Measurements from ENCODE around the gene PALD1. TPM values are rescaled to one million over a fixed set of nuclear protein-coding genes. Genes with fewer than 3 reads are reported as not detected.

PALD1 gene
- total RNA-seq, 4 donors from 2014 or later, result 6.2 to 12.1 (median 7.7) TPM

DNA sequence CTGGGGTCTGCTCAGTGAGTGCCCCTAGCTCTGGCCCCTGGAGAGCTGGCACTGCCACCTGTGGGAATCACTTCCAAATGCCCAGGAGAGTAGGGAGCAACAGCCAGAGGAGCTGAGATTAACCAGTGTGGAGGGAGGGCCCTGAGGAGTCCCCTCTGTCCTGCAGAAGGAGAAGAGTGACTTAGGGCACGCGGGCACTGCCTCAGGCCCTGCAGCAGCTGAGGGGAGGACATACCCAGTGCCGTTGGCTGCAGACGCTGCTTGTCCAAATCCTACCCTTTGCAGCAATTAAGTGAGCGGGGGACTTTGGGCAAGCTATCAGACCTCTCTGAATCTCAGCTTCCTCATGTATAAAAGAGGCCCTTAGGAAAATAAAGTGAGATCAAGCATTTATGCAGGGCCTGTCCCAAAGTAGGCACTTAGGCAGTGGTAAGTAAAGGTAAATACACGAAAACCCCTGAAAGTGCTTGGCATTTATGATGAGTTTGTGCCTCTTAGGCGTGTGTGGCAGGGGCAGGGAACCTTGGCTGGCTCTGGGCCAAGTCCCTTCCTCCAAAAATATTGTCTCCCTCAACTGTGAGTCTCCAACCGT lies 107.1 kb downstream of the PALD1 start:
- Histone ChIP-seq H3K36me3 (no peaks in the 10 kb centered on the region), H3K27ac (no peak overlapping the region), H3K9me3 (no peaks in the 10 kb centered on the region), H3K27me3 (peaks cover 2% of the 10 kb centered on the region), H3K4me3 (no peak overlapping the region), H3K4me1 (no peaks in the 10 kb centered on the region)
- DNase-seq (ENCODE audit: low spot score in 2 of 2), result peak; percentile 34 to 47
- 85% methylated on average over 6 of the region's 8 CpGs for WGBS
- TF ChIP-seq POLR2A (IDR thresholded peaks at IDR 0.05) (no peak), POLR2AphosphoS5 (IDR thresholded peaks at IDR 0.05) (no peak), EP300 (IDR thresholded peaks at IDR 0.05) (no peak)
- TF ChIP-seq, protein P1, sequence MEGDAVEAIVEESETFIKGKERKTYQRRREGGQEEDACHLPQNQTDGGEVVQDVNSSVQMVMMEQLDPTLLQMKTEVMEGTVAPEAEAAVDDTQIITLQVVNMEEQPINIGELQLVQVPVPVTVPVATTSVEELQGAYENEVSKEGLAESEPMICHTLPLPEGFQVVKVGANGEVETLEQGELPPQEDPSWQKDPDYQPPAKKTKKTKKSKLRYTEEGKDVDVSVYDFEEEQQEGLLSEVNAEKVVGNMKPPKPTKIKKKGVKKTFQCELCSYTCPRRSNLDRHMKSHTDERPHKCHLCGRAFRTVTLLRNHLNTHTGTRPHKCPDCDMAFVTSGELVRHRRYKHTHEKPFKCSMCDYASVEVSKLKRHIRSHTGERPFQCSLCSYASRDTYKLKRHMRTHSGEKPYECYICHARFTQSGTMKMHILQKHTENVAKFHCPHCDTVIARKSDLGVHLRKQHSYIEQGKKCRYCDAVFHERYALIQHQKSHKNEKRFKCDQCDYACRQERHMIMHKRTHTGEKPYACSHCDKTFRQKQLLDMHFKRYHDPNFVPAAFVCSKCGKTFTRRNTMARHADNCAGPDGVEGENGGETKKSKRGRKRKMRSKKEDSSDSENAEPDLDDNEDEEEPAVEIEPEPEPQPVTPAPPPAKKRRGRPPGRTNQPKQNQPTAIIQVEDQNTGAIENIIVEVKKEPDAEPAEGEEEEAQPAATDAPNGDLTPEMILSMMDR (IDR thresholded peaks at IDR 0.05), result no peak

DNA sequence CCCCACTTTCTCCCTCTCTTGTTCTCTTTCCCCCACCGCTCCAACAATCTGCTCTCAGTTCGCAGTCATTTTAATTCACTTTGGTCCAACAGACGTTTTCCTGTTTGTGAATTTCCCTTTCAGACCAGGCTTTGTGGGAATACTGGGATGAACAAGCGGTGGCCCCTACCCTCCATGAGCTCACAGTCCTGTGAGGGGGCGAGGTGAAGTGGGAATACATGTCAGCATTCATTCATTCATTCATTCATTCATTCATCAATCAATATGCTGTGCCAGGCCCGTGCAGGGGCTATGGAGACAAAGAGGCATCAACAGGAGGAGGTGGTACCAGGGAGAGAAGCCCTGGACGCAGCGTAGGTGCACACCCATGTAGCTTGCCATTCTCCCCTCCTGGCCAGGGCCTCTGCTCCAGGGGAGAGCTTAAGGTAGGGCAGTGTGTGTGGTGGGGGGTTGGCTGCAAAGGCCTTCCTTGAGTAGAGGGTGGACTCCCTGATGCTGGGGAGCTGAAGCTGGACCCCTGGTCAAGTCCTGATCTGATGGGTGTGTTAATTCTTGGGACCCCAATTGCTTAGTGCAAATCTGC lies 107.9 kb downstream of the PALD1 start:
- Histone ChIP-seq H3K9me3 (no peaks in the 10 kb centered on the region), H3K27me3 (peaks cover 2% of the 10 kb centered on the region), H3K36me3 (no peaks in the 10 kb centered on the region), H3K27ac (no peak overlapping the region), H3K4me3 (no peak overlapping the region), H3K4me1 (no peaks in the 10 kb centered on the region)
- TF ChIP-seq POLR2A (IDR thresholded peaks at IDR 0.05), result no peak
- TF ChIP-seq POLR2AphosphoS5 (IDR thresholded peaks at IDR 0.05), result no peak
- TF ChIP-seq EP300 (IDR thresholded peaks at IDR 0.05), result no peak
- TF ChIP-seq, protein P1 (IDR thresholded peaks at IDR 0.05), result no peak
- peak; percentile 22 to 61 for DNase-seq (ENCODE audit: low spot score in 2 of 2)
- 94% methylated on average over 8 of the region's 8 CpGs for WGBS

DNA sequence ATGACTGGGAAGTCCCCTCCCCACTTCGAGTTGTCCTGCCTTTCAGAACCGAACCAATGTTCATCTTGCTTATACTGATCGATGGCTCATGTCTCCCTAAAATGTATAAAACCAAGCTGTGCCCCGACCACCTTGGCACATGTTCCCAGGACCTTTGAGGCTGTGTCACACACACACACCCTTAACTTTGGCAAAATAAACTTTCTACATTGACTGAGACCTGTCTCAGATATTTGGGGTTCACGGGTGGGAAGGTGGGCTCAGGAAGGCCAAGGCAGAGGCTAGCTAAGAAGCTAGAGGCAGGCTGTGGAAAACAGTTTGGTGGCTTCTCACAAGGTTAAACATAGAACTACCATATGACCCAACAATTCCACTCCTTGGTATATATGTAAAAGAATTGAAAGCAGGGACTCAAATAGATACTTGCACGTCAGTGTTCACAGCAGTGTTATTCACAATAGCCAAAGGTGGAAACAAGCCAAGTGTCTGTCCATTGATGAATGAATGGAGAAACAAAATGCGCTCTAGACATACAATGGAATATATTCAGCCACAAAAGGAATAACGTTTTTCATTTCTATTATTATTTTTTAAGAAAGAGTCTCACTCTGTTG lies 108.6 kb downstream of the PALD1 start:
- peaks cover 2% of the 10 kb centered on the region for H3K27me3 ChIP-seq
- no peaks in the 10 kb centered on the region for H3K4me1 ChIP-seq
- peak in 1 of 2 donors; percentile 35 for DNase-seq (ENCODE audit: low spot score in 2 of 2)
- no peak overlapping the region for H3K27ac ChIP-seq
- WGBS, result 86% methylated on average over 8 of the region's 8 CpGs
- H3K36me3 ChIP-seq, result no peaks in the 10 kb centered on the region
- no peak overlapping the region for H3K4me3 ChIP-seq
- no peaks in the 10 kb centered on the region for H3K9me3 ChIP-seq
- TF ChIP-seq, protein P1 (IDR thresholded peaks at IDR 0.05), result no peak
- TF ChIP-seq EP300 (IDR thresholded peaks at IDR 0.05), result no peak
- no peak for TF ChIP-seq POLR2AphosphoS5 (IDR thresholded peaks at IDR 0.05)
- TF ChIP-seq POLR2A (IDR thresholded peaks at IDR 0.05), result no peak

DNA sequence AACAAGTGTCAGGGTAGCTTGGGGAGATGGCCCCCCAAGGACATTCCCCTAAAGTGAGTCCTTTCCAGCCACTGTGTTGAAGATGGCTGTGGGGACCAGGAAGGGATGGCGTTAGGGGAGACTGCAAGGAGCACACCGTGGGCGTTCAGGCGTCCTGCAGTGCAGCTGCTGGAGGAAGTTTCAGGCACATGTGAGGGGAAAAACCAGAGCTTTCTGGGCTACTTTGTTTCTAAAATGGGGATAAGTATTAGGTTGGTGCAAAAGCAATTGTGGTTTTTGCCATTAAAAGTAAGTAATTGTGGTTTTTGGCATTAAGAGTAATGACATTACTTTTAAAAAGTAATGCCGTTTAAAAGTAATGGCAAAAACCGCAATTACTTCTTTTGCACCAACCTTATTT lies 109.7 kb downstream of the PALD1 start:
- WGBS, result 56% methylated on average over 6 of the region's 6 CpGs
- Histone ChIP-seq H3K27me3 (peaks cover 2% of the 10 kb centered on the region), H3K9me3 (no peaks in the 10 kb centered on the region), H3K4me1 (no peaks in the 10 kb centered on the region), H3K4me3 (no peak overlapping the region), H3K36me3 (no peaks in the 10 kb centered on the region), H3K27ac (no peak overlapping the region)
- DNase-seq (ENCODE audit: low spot score in 2 of 2), result no peak
- TF ChIP-seq EP300 (IDR thresholded peaks at IDR 0.05) (no peak), POLR2AphosphoS5 (IDR thresholded peaks at IDR 0.05) (no peak)
- TF ChIP-seq, protein P1 (IDR thresholded peaks at IDR 0.05), result no peak

DNA sequence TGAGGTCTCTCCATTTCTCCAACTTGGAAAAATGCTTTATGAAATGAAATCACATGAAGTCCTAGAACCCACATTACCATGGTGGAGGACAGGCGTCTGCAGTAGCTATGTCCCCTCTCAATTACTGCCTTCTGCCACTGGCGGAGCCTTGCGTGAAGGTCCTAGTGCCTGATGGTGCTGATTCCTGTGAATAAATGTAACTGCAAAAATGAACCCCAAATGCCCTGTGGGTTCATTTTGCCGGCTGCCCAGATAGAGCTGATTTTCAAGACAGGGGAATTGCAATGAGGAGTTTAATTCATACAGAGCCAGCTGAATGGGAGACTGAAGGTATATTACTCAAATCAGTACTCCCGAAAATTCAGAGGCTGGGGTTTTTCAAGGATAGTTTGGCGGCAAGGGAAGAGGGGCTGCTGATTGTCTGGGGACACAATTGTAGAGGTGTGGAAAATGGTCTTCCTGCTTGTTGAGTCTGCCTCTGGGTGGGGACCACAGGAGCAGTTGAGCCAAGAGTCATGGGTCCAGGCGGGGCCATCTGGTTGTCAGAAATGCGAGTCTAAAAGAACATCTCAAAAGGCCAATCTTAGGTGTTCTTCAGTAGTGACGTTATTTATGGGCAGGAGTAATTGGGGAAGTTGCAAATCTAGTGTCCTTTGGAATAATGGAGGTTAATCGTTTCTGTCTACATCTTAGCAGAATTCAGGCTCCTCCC lies 110.4 kb downstream of the PALD1 start:
- Histone ChIP-seq H3K27me3 (peaks cover 2% of the 10 kb centered on the region), H3K4me1 (no peaks in the 10 kb centered on the region), H3K36me3 (no peaks in the 10 kb centered on the region), H3K4me3 (no peak overlapping the region), H3K9me3 (no peaks in the 10 kb centered on the region), H3K27ac (no peak overlapping the region)
- WGBS, result 63% methylated on average over 10 of the region's 10 CpGs
- TF ChIP-seq, protein P1 (IDR thresholded peaks at IDR 0.05), result no peak
- TF ChIP-seq POLR2A (IDR thresholded peaks at IDR 0.05) (no peak), POLR2AphosphoS5 (IDR thresholded peaks at IDR 0.05) (no peak), EP300 (IDR thresholded peaks at IDR 0.05) (no peak)
- no peak for DNase-seq (ENCODE audit: low spot score in 2 of 2)

All from suprapubic skin (tissue), 4 donors.